Sigmoid colon (tissue), 7 donors: Measurements from ENCODE around the gene KCNQ2. TPM values are rescaled to one million over a fixed set of nuclear protein-coding genes. Genes with fewer than 3 reads are reported as not detected.

Source experiments
- DNase-seq: peaks from one replicate; pipeline ENCODE4 v3.0.0-alpha.2; 2019
- H3K27ac ChIP-seq, 4 donors: fragments of 200-600 bp; sonication (generic); one replicate each; pipeline ENCODE4 v1.5.1; 2016 to 2019; ENCODE audit warnings: mild to moderate bottlenecking in 1 of 4
- H3K27me3 ChIP-seq, 3 donors: fragments of 200-600 bp; sonication (generic); one replicate each; pipeline ENCODE4 v1.5.1; 2019; ENCODE audit warnings: mild to moderate bottlenecking in 1 of 3
- H3K36me3 ChIP-seq, 4 donors: fragments of 200-600 bp; sonication (generic); one replicate each; pipeline ENCODE4 v1.5.1; 2016 to 2019
- H3K4me1 ChIP-seq, 4 donors: fragments of 200-600 bp; sonication (generic); one replicate each; pipeline ENCODE4 v1.5.1; 2017 to 2019
- H3K4me3 ChIP-seq, 4 donors: fragments of 200-600 bp; sonication (generic); one replicate each; pipeline ENCODE4 v1.5.1; 2017 to 2019; ENCODE audit warnings: mild to moderate bottlenecking in 2 of 4, moderate library complexity in 1 of 4
- H3K9me3 ChIP-seq, 4 donors: fragments of 200-600 bp in 3 of 4; sonication (generic) in 3 of 4; one replicate each; pipeline versions ENCODE4 v1.5.1 to v1.6.1; 2013 to 2019
- EP300 ChIP-seq, 4 donors: sonication (generic); formaldehyde crosslinking; IDR thresholded peaks; one replicate each; pipeline ENCODE4 v1.6.1; 2017; ENCODE audit warnings: antibody characterized with exemption in 4 of 4
- POLR2A ChIP-seq, 2 donors: fragments of 450-650 bp; IDR thresholded peaks; one replicate each; pipeline ENCODE4 v1.6.1; 2016; ENCODE audit warnings: antibody characterized with exemption in 2 of 2, mild to moderate bottlenecking in 2 of 2, moderate library complexity in 2 of 2
- POLR2AphosphoS5 ChIP-seq, 4 donors: sonication (generic); formaldehyde crosslinking; IDR thresholded peaks; one replicate each; pipeline ENCODE4 v1.6.1; 2017; ENCODE audit warnings: antibody characterized with exemption in 4 of 4
- WGBS, 2 donors: extraction: QIAGEN DNeasy Blood & Tissue Kit; methylation state at CpG; one replicate each; pipeline ENCODE4 v1.1.7; 2013; 5-methylcytosine and 5-hydroxymethylcytosine counted together
- intact Hi-C: fragments of 100-400 bp; cut with DNase I; formaldehyde crosslinking; loops from one replicate; pipeline ENCODE4 v1.15.1; 2023
- polyA plus RNA-seq, 3 donors: library from polyadenylated mRNA; stranded (reverse); fragments of 200-250 nt; gene quantifications; one replicate each; pipeline ENCODE4 v1.2.3, GENCODE V29; 2013
- total RNA-seq, 4 donors: library from RNA; depleted of rRNA; stranded (reverse); fragments of >200 nt; gene quantifications; one replicate each; pipeline ENCODE4 v1.1.0, GENCODE V29; 2016
- TF ChIP-seq, protein P1 (sequence below), 4 experiments: fragments of 450-650 bp in 3 of 4; fragments of 200-600 bp in 1 of 4; IDR thresholded peaks; one replicate each; pipeline ENCODE4 v1.5.1; 2016 to 2019; ENCODE audit warnings: antibody characterized with exemption in 4 of 4, mild to moderate bottlenecking in 3 of 4, moderate library complexity in 2 of 4
- donor health status: healthy with polysubstance abuse.
- donor health status: Bipolar disorder and iron deficiency.
- donor health status: healthy.

KCNQ2 gene
- total and polyA plus RNA-seq, 7 donors = 0.83 to 4.2 (median 1.2) TPM; not detected in 3

- no peak for DNase-seq
- no peak overlapping the region for H3K27ac ChIP-seq
- no peaks in the 10 kb centered on the region for H3K4me1 ChIP-seq
- no peaks in the 10 kb centered on the region for H3K9me3 ChIP-seq
- intact Hi-C loops = no loop called here
- peaks cover 13 to 91% (median 52%) of the 10 kb centered on the region in 3 donors for H3K27me3 ChIP-seq
- H3K4me3 ChIP-seq = no peak overlapping the region
- WGBS, 2 donors = 54 to 70% methylated on average over 34 of the region's 34 CpGs
- no peaks in the 10 kb centered on the region for H3K36me3 ChIP-seq
- TF ChIP-seq POLR2A (IDR thresholded peaks at IDR 0.05) = no peak
- TF ChIP-seq, protein P1, sequence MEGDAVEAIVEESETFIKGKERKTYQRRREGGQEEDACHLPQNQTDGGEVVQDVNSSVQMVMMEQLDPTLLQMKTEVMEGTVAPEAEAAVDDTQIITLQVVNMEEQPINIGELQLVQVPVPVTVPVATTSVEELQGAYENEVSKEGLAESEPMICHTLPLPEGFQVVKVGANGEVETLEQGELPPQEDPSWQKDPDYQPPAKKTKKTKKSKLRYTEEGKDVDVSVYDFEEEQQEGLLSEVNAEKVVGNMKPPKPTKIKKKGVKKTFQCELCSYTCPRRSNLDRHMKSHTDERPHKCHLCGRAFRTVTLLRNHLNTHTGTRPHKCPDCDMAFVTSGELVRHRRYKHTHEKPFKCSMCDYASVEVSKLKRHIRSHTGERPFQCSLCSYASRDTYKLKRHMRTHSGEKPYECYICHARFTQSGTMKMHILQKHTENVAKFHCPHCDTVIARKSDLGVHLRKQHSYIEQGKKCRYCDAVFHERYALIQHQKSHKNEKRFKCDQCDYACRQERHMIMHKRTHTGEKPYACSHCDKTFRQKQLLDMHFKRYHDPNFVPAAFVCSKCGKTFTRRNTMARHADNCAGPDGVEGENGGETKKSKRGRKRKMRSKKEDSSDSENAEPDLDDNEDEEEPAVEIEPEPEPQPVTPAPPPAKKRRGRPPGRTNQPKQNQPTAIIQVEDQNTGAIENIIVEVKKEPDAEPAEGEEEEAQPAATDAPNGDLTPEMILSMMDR (IDR thresholded peaks at IDR 0.05) = no peak
Observed at GRCh38 chr20:63372971-63373885, 99.2 kb downstream of the KCNQ2 start.

- Histone ChIP-seq H3K4me3 (no peak overlapping the region), H3K27ac (no peak overlapping the region), H3K4me1 (no peaks in the 10 kb centered on the region), H3K36me3 (no peaks in the 10 kb centered on the region), H3K9me3 (no peaks in the 10 kb centered on the region), H3K27me3 (peaks cover 0 to 86% (median 34%) of the 10 kb centered on the region in 3 donors)
- no peak for DNase-seq
- intact Hi-C loops = no loop called here
- 73% methylated on average over 28 of the region's 28 CpGs for WGBS, 2 donors
- no peak for TF ChIP-seq EP300 (IDR thresholded peaks at IDR 0.05)
- no peak for TF ChIP-seq POLR2AphosphoS5 (IDR thresholded peaks at IDR 0.05)
- TF ChIP-seq, protein P1 (IDR thresholded peaks at IDR 0.05) = no peak
- TF ChIP-seq POLR2A (IDR thresholded peaks at IDR 0.05) = no peak
Observed at GRCh38 chr20:63371291-63371865, 101.1 kb downstream of the KCNQ2 start.

- TF ChIP-seq POLR2A (IDR thresholded peaks at IDR 0.05) = no peak
Observed at GRCh38 chr20:63370618-63371187, 101.8 kb downstream of the KCNQ2 start.

GRCh38 chr20:63369724-63370617 lies 102.5 kb downstream of the KCNQ2 start:
- TF ChIP-seq, protein P1 (IDR thresholded peaks at IDR 0.05) = no peak
- TF ChIP-seq POLR2AphosphoS5 (IDR thresholded peaks at IDR 0.05) = no peak
- no peak for TF ChIP-seq EP300 (IDR thresholded peaks at IDR 0.05)
- no peak for TF ChIP-seq POLR2A (IDR thresholded peaks at IDR 0.05)
- WGBS, 2 donors = 50 to 65% methylated on average over 24 of the region's 24 CpGs
- Histone ChIP-seq H3K4me1 (no peaks in the 10 kb centered on the region), H3K9me3 (no peaks in the 10 kb centered on the region), H3K27ac (no peak overlapping the region), H3K4me3 (no peak overlapping the region), H3K27me3 (peaks cover 0 to 77% (median 20%) of the 10 kb centered on the region in 3 donors), H3K36me3 (no peaks in the 10 kb centered on the region)
- intact Hi-C loops = no loop called here
- DNase-seq = no peak

More at GRCh38 chr20:63370618-63371187, 101.8 kb downstream of the KCNQ2 start:
- peaks cover 0 to 81% (median 27%) of the 10 kb centered on the region in 3 donors for H3K27me3 ChIP-seq
- DNase-seq = no peak
- WGBS, 2 donors = 26 to 44% methylated on average over 21 of the region's 21 CpGs
- no peak overlapping the region for H3K27ac ChIP-seq
- H3K4me3 ChIP-seq = no peak overlapping the region
- no peaks in the 10 kb centered on the region for H3K9me3 ChIP-seq
- no peaks in the 10 kb centered on the region for H3K36me3 ChIP-seq
- intact Hi-C loops = no loop called here
- H3K4me1 ChIP-seq = no peaks in the 10 kb centered on the region
